Measurements from ENCODE around the gene SH3RF1.

SH3RF1 gene

DNA sequence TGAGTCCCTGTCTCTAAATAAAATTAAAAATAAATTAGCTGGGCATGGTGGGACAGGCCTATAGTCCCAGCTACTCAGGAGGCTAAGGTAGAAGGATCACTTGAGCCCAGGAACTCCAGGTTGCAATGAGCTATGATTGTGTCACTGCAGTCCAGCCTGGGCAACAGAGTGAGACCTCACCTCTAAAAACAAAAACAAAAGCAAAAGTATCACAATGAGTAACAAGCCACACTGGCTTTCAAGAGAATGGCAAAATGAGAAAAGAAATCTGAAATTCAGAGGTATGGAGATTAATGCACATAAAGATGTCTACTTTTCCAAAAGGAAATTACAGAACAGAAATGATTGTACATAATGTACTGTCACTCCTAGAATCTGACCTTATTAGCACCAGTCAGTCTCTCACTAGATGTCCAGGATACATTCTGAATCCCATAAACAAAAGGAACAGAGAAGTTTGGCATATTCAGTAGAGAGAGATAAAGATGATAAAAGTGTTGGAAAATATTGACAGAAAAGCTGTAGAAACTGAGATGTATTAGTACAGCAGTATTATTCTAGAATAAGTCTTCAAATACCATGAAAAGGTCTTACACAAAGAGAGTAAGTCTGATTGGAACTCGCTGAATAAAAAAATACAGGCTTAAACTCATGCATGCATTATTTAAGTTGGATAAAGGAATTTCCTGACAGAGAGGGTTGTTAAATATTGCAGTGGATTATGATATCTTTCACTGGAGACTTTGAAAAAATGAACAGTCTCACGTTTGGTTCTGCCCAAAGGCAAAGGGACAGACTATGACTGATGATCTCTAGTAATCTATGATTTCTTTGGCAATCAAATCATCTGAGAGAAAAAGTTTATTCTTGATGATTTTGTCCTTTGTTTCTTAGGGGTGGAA is 102.5 kb downstream of the SH3RF1 start:
- Mint-ChIP-seq H3K27me3 (peaks cover 9% of the 10 kb centered on the region), H3K4me3 (no peak overlapping the region), H3K27ac (ENCODE audit: low read depth) (no peak overlapping the region), H3K36me3 (ENCODE audit: insufficient read depth) (no peaks in the 10 kb centered on the region), H3K4me1 (no peaks in the 10 kb centered on the region), H3K9me3 (no peaks in the 10 kb centered on the region)
- no peak for DNase-seq (ENCODE audit: low spot score in 2 of 2)
- ATAC-seq (replicated peaks; ENCODE audit: extremely low read depth, poor library complexity, severe bottlenecking) = no peak

DNA sequence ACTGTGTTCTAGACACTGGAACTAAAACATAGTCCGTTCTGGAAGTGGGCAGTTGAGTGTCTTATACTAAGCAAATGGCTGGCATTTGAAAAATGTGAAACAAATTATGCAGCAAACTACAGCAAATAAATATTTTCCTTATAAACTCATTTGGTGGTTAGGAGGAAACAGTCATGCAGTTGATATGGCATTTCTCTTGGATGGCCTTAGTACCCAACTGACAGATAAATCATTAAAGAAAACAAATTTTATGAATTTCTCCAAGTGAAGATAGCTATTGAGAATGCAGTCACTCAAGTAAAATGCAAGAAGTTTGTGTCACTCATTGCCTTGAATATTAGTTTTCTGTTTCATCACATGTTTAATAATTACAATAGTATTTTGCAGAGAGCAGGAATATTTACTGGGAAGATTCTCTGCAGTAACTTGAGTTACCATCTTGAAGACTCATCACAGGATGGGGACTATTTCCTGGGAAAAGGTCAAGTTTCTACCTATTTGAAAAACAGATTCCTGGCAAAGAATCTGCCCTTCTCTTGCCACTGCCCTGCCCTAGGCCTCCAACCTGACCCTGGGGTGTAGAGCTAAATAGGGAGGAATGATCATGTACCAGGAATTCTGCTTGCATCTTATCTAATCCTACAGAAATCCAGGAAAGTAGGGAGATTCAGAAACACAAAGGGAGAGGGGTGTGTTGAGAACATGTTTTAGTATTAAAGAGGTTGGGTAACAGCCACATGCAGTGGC is 105.9 kb downstream of the SH3RF1 start:
- no peaks in the 10 kb centered on the region for H3K4me1 Mint-ChIP-seq
- H3K4me3 Mint-ChIP-seq = no peak overlapping the region
- H3K27me3 Mint-ChIP-seq = peaks cover 9% of the 10 kb centered on the region
- DNase-seq (ENCODE audit: low spot score in 2 of 2) (no peak), ATAC-seq (replicated peaks; ENCODE audit: extremely low read depth, poor library complexity, severe bottlenecking) (no peak)
- H3K9me3 Mint-ChIP-seq = no peaks in the 10 kb centered on the region
- H3K27ac Mint-ChIP-seq (ENCODE audit: low read depth) = no peak overlapping the region
- H3K36me3 Mint-ChIP-seq (ENCODE audit: insufficient read depth) = no peaks in the 10 kb centered on the region

DNA sequence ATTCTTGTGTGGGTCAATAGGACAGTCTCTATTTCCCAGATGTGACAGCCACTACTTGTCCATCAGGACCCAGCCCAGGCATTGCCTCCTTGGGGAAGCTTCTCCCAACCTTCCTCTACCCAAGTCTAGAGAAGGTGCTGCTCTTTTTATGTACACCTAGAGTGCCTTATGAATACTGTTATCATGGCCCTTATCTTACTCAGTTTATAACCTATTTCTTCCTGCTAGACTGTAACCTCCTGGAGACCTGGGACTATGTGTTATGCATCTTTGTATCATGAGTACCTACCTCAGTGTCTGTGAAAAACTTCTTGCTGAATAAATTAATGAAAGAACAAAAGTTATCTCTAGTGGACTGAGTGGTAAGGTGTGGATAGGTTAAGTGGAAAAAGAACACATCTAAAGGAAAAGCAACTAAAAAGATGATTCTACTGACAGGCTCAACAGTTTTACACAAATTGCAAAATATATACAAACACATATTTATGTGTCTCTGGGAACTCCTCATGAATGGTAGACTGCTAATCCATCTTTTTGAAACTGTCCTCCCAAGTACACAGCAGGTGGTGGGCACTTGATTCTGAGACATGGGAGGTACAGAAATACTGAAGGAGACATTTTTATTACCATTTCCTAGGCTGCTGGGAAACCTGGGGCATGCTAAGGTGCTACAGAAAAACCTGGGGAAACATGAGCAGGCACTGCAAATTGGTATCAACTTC is 106.6 kb downstream of the SH3RF1 start:
- ATAC-seq (replicated peaks; ENCODE audit: extremely low read depth, poor library complexity, severe bottlenecking) (no peak), DNase-seq (ENCODE audit: low spot score in 2 of 2) (no peak)
- Mint-ChIP-seq H3K4me1 (no peaks in the 10 kb centered on the region), H3K27ac (ENCODE audit: low read depth) (no peak overlapping the region), H3K9me3 (no peaks in the 10 kb centered on the region), H3K4me3 (no peak overlapping the region), H3K27me3 (peaks cover 12% of the 10 kb centered on the region), H3K36me3 (ENCODE audit: insufficient read depth) (no peaks in the 10 kb centered on the region)

DNA sequence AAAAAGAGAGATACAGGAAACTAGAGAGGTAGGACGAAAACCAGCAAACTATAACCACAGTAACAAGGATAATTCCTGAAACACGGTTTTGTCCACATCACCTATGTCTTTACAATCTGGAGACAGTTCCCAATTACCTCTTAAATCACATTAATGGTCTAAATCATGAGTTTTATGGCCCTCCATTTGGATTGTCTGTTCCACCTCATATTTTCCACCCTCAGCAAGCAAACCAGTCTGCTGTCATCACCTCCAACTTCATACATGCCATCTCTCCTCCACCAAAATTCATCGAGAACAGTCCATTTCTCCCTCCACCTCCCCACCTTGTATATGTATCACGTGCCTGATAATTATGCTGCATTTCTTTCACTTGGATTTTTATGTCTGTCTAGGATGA is 107.3 kb downstream of the SH3RF1 start:
- no peak overlapping the region for H3K27ac Mint-ChIP-seq (ENCODE audit: low read depth)
- no peak for DNase-seq (ENCODE audit: low spot score in 2 of 2)
- H3K4me1 Mint-ChIP-seq = no peaks in the 10 kb centered on the region
- H3K27me3 Mint-ChIP-seq = peaks cover 18% of the 10 kb centered on the region
- no peak for ATAC-seq (replicated peaks; ENCODE audit: extremely low read depth, poor library complexity, severe bottlenecking)
- no peak overlapping the region for H3K4me3 Mint-ChIP-seq
- no peaks in the 10 kb centered on the region for H3K36me3 Mint-ChIP-seq (ENCODE audit: insufficient read depth)
- H3K9me3 Mint-ChIP-seq = no peaks in the 10 kb centered on the region

DNA sequence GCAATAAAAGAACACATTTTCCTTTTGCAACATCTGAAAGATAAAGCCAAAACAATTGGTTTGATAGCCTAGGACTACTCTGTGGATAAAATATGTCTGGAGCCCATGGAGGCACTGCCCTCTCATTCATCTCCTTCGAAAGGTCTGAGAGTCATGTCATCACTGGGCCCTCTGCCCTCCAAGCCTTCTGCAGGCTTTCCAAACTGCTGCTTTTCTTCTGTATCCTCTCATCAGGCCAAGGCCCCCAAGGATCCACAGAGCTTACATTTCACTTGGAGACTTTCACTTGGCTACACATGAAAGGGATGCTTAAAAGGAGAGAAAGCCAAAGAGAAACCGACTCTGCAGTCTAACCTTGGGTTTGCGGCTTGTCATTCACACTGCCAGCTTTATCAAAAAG is 109.9 kb downstream of the SH3RF1 start:
- H3K9me3 Mint-ChIP-seq = no peaks in the 10 kb centered on the region
- no peak for ATAC-seq (replicated peaks; ENCODE audit: extremely low read depth, poor library complexity, severe bottlenecking)
- no peaks in the 10 kb centered on the region for H3K36me3 Mint-ChIP-seq (ENCODE audit: insufficient read depth)
- peaks cover 42% of the 10 kb centered on the region for H3K27me3 Mint-ChIP-seq
- no peaks in the 10 kb centered on the region for H3K4me1 Mint-ChIP-seq
- H3K4me3 Mint-ChIP-seq = no peak overlapping the region
- no peak overlapping the region for H3K27ac Mint-ChIP-seq (ENCODE audit: low read depth)
- no peak for DNase-seq (ENCODE audit: low spot score in 2 of 2)

DNA sequence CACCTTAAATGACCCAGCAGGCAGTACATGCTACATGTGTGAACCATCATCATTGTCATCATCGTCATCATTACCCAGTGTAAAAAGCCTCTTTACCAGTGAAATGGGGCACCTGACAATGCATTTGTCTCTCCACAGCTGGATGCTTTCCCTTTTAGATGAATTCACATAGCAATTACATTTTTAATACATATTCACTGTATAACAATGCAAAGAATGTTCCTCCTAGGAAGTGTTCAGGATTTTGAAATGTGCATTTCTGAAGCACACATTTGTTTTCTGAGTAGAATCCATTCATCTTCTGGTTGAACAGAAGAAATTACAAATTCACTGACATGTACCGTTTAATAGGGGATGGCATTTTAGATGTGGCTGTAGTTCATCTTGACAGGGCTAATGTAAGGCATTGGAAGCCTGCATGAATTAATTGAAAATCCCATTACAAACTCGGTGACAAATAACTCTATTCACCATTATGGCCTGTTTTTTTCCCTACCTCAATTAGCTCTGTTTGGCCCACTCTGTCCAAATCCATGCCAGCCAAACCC is 111.1 kb downstream of the SH3RF1 start:
- Mint-ChIP-seq H3K9me3 (no peaks in the 10 kb centered on the region), H3K27me3 (peaks cover 41% of the 10 kb centered on the region), H3K36me3 (ENCODE audit: insufficient read depth) (no peaks in the 10 kb centered on the region), H3K4me3 (no peak overlapping the region), H3K4me1 (no peaks in the 10 kb centered on the region), H3K27ac (ENCODE audit: low read depth) (no peak overlapping the region)
- no peak for DNase-seq (ENCODE audit: low spot score in 2 of 2)
- no peak for ATAC-seq (replicated peaks; ENCODE audit: extremely low read depth, poor library complexity, severe bottlenecking)

DNA sequence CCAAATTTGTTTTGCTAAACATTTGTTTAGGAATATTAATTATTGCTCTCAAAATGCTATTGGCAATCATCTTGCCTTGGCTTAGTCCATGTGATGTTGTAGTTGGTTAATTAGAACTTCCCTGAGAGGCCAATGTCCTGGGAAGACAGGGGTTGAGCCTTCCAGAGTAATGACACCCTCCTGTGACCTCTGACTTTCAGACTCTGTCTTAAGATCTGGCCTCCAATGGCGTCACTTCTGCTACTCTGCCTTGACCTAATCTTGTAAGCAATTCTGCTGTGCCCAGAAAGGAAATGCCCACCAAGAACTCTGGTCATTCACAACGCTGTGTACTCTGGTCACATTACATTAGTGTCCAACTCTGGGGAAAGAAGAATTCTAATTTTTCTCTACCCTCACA is 111.9 kb downstream of the SH3RF1 start:
- Mint-ChIP-seq H3K36me3 (ENCODE audit: insufficient read depth) (no peaks in the 10 kb centered on the region), H3K27ac (ENCODE audit: low read depth) (no peak overlapping the region), H3K4me3 (no peak overlapping the region), H3K4me1 (no peaks in the 10 kb centered on the region), H3K9me3 (no peaks in the 10 kb centered on the region), H3K27me3 (peaks cover 40% of the 10 kb centered on the region)
- DNase-seq (ENCODE audit: low spot score in 2 of 2) = no peak
- ATAC-seq (replicated peaks; ENCODE audit: extremely low read depth, poor library complexity, severe bottlenecking) = no peak

DNA sequence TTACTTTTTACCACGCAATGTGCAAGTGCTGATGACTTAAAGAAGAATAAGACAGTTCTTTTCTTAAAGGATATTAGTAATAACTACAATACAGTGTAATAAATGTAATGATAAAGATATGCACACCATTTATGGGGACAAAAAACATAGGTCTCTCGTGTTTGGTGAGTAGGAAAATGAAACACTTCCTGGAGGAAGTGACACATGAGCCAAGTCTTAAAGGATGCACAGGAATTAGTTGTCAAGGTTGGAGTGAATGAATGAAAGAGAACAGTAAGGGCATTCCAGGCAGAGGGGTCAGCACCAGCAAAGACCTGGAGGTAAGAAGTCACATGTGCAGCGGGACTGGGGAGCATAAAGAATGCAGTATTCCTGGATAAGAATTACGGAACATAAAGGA is 112.7 kb downstream of the SH3RF1 start:
- H3K27me3 Mint-ChIP-seq = peaks cover 40% of the 10 kb centered on the region
- H3K4me1 Mint-ChIP-seq = no peaks in the 10 kb centered on the region
- no peak overlapping the region for H3K4me3 Mint-ChIP-seq
- no peak overlapping the region for H3K27ac Mint-ChIP-seq (ENCODE audit: low read depth)
- DNase-seq (ENCODE audit: low spot score in 2 of 2) (no peak), ATAC-seq (replicated peaks; ENCODE audit: extremely low read depth, poor library complexity, severe bottlenecking) (no peak)
- no peaks in the 10 kb centered on the region for H3K36me3 Mint-ChIP-seq (ENCODE audit: insufficient read depth)
- no peaks in the 10 kb centered on the region for H3K9me3 Mint-ChIP-seq

DNA sequence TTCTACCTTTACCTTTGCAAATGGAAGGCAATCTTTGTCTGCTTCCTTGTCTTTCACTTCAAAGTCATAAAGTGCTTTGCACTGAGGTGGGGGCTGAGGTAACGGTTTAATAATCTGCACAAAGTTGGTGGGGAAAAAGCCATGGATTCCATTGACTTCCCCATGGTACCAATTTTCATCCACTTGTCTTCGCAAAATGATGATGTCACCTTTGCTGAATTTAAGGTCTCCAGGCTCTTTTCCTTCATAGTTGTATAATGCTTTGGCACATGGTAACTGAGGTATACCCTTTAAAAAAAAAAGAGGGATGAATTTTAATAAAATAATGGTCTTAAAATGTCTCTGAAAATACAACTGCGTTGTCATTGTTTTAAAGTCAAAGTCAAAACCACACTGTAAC is 114.4 kb downstream of the SH3RF1 start:
- Mint-ChIP-seq H3K27ac (ENCODE audit: low read depth) (no peak overlapping the region), H3K36me3 (ENCODE audit: insufficient read depth) (no peaks in the 10 kb centered on the region), H3K4me3 (no peak overlapping the region), H3K4me1 (no peaks in the 10 kb centered on the region), H3K27me3 (peaks cover 40% of the 10 kb centered on the region), H3K9me3 (no peaks in the 10 kb centered on the region)
- ATAC-seq (replicated peaks; ENCODE audit: extremely low read depth, poor library complexity, severe bottlenecking) = no peak
- no peak for DNase-seq (ENCODE audit: low spot score in 2 of 2)

DNA sequence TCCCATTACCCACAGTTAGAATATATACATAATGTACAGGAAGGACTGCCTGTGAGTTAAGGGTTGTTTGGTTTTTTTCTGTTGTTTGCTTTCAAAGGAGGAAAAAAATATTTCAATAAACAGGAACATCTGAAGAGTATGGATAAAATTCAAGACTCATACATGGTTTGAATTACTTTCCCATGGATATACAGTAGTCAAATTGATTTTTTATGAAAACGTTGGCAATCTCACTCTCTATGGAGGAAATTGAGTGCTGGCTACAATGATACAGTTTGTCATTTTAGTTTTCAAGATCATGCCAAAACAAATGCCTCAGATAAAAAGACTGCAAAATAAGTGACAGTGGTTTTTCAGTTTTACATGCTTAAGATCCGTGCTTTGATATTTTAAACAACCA is 116.6 kb downstream of the SH3RF1 start:
- Mint-ChIP-seq H3K9me3 (no peaks in the 10 kb centered on the region), H3K27ac (ENCODE audit: low read depth) (no peak overlapping the region), H3K4me3 (no peak overlapping the region), H3K4me1 (no peaks in the 10 kb centered on the region), H3K36me3 (ENCODE audit: insufficient read depth) (peaks cover 3% of the 10 kb centered on the region), H3K27me3 (peaks cover 38% of the 10 kb centered on the region)
- DNase-seq (ENCODE audit: low spot score in 2 of 2) (no peak), ATAC-seq (replicated peaks; ENCODE audit: extremely low read depth, poor library complexity, severe bottlenecking) (no peak)

DNA sequence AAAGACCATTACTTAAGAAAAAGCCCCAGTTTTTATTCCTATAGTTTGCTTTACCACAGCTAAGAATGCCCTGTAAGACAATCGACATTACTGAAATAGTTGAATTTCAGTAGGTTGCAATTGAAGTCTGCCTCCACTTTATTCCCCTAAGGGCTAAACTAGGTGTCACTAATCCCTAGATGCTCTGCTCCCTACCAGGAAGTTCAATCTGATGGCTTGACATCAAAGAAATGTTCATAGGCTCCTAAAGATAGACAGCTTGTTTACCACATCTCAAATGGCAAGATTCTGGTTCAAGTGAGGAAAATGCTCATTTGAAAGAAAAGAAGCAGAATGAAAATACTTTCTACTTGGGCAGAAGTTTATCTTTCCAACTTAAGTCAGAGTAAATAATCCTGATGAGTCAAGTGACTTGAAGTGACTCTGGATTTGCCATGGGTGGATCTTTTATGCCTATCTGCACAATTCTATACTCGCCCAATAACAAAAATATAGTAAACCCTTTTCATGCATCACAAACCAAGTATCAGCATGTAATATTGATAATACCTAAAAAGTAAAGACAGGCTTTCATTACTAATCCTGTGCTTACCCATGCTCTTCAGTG is 117.2 kb downstream of the SH3RF1 start:
- Mint-ChIP-seq H3K4me3 (no peak overlapping the region), H3K27ac (ENCODE audit: low read depth) (no peak overlapping the region), H3K9me3 (no peaks in the 10 kb centered on the region), H3K36me3 (ENCODE audit: insufficient read depth) (peaks cover 3% of the 10 kb centered on the region), H3K27me3 (peaks cover 33% of the 10 kb centered on the region), H3K4me1 (no peaks in the 10 kb centered on the region)
- ATAC-seq (replicated peaks; ENCODE audit: extremely low read depth, poor library complexity, severe bottlenecking) (no peak), DNase-seq (ENCODE audit: low spot score in 2 of 2) (no peak)

DNA sequence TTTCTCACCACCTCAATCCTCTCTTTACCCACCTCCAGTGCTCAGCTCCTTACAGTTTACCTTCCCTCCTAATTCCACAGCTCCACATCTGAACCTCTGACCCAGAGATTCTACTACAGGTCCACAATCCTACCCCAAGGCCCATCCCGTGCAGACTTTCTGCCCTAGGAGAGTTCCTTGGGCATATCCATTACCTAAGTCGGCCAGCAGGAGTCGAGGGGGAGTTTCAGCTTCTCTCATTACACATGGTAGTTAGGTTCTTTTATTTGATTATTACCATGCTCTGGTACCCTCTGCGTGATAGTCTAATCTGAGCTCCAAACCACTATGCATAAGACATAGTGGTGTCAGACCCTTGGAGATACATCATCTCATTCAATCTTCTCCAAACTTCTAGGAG is 117.9 kb downstream of the SH3RF1 start:
- Mint-ChIP-seq H3K4me3 (no peak overlapping the region), H3K36me3 (ENCODE audit: insufficient read depth) (peaks cover 3% of the 10 kb centered on the region), H3K27ac (ENCODE audit: low read depth) (no peak overlapping the region), H3K4me1 (no peaks in the 10 kb centered on the region), H3K27me3 (peaks cover 26% of the 10 kb centered on the region), H3K9me3 (no peaks in the 10 kb centered on the region)
- no peak for ATAC-seq (replicated peaks; ENCODE audit: extremely low read depth, poor library complexity, severe bottlenecking)
- DNase-seq (ENCODE audit: low spot score in 2 of 2) = no peak

Data from central memory CD8-positive, alpha-beta T cell (primary cell).